Kidney capillary endothelial cell (primary cell): ENCODE measurements around the gene SERINC5.
"Not testable (repeated sequence)": the region's sequence is repeated elsewhere in the genome, so short reads cannot be mapped to it uniquely, and the experiment has no call there.

Source experiments
- DNase-seq: peaks from one replicate; pipeline ENCODE4 v3.0.0-alpha.2; 2018; ENCODE audit warnings: low spot score

Gene SERINC5

GRCh38 chr5:80170117-80170535, 85.7 kb downstream of the SERINC5 start:
- DNase-seq: no peak

- DNase-seq: no peak
Observed at GRCh38 chr5:80168388-80169028, 87.3 kb downstream of the SERINC5 start.

- no peak for DNase-seq
Observed at GRCh38 chr5:80165452-80165851, 90.4 kb downstream of the SERINC5 start.

GRCh38 chr5:80161165-80161564, 94.7 kb downstream of the SERINC5 start:
- no peak for DNase-seq

- no peak for DNase-seq
Observed at GRCh38 chr5:80160242-80160641, 95.6 kb downstream of the SERINC5 start.

GRCh38 chr5:80159133-80159815, 96.6 kb downstream of the SERINC5 start:
- no peak for DNase-seq

- no peak for DNase-seq
Observed at GRCh38 chr5:80156156-80156555, 99.7 kb downstream of the SERINC5 start.

- DNase-seq: no peak
Observed at GRCh38 chr5:80154749-80155148, 101.1 kb downstream of the SERINC5 start.

GRCh38 chr5:80154289-80154688, 101.6 kb downstream of the SERINC5 start:
- not testable (repeated sequence) for DNase-seq

- no peak for DNase-seq
Observed at GRCh38 chr5:80153586-80154126, 102.2 kb downstream of the SERINC5 start.

GRCh38 chr5:80152778-80153177, 103.1 kb downstream of the SERINC5 start:
- no peak for DNase-seq

GRCh38 chr5:80151890-80152289, 104.0 kb downstream of the SERINC5 start:
- no peak for DNase-seq

GRCh38 chr5:80150731-80151130, 105.1 kb downstream of the SERINC5 start:
- no peak for DNase-seq

- no peak for DNase-seq
Observed at GRCh38 chr5:80149161-80149609, 106.7 kb downstream of the SERINC5 start.

GRCh38 chr5:80147119-80147815, 108.6 kb downstream of the SERINC5 start:
- no peak for DNase-seq

GRCh38 chr5:80146046-80146445, 109.8 kb downstream of the SERINC5 start:
- no peak for DNase-seq

GRCh38 chr5:80143491-80143890, 112.4 kb downstream of the SERINC5 start:
- DNase-seq: no peak

- DNase-seq: no peak
Observed at GRCh38 chr5:80142996-80143395, 112.9 kb downstream of the SERINC5 start.

- DNase-seq: no peak
Observed at GRCh38 chr5:80141681-80142080, 114.2 kb downstream of the SERINC5 start.

- DNase-seq: no peak
Observed at GRCh38 chr5:80141147-80141671, 114.6 kb downstream of the SERINC5 start.

GRCh38 chr5:80140496-80140895, 115.4 kb downstream of the SERINC5 start:
- DNase-seq: no peak

GRCh38 chr5:80139466-80139972, 116.3 kb downstream of the SERINC5 start:
- no peak for DNase-seq
